Prostate gland (tissue), 2 donors: Measurements from ENCODE around the gene MYL12A.

ENCODE experiments used
- CTCF ChIP-seq, 4 experiments: fragments of 200-600 bp in 2 of 4; fragments of 450-650 bp in 2 of 4; sonication (generic) in 2 of 4; IDR thresholded peaks; 1 replicate in 3 of 4; 2 replicates in 1 of 4; pipeline ENCODE4 v1.5.1; 2016 to 2019; ENCODE audit warnings: antibody characterized with exemption in 4 of 4, mild to moderate bottlenecking in 2 of 4, moderate library complexity in 2 of 4
- POLR2A ChIP-seq: fragments of 450-650 bp; IDR thresholded peaks from one replicate; pipeline ENCODE4 v1.6.1; 2016; ENCODE audit warnings: antibody characterized with exemption, mild to moderate bottlenecking

DNA sequence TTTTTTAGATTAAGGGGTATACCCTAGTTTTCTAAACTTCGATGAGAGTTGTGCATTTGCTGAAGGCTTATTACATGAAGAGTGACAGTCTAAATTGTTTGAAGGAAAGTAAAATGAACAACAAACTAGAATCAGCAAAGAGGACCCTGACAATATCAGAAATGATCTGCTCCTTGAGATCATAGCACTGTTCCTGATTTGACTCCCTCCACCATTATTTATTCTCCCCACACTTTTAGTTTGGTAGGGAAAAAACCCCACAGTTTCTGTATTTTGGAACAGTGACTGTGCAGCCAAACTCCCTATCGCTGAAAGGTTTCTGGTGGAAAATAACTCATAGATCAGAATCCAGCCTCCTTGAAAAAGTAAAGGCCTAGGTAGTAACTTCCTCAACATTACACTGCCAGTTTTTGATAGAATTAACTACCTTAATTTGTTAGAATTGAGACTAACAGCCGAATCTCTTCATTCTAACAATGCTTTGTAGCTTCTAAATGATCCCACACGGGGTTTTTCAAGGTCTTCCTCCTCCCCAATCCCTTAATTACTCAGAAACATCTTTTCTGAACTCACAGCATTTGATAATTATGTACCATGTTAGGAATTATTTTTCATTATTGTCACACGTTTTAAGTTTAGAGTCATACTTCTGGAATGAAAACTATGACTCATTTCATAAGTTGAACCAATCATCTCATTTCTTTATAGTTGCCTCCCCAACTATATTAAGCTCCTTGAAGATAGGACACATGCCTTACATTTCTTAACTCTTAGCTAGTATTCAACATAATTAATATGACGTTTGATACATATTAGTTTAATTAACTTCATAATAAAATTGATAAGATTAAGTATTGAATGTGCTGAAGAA lies 2.9 kb downstream of the MYL12A start:
- no peak for TF ChIP-seq CTCF (IDR thresholded peaks at IDR 0.05)
- TF ChIP-seq POLR2A = no peak
